CD8-positive, alpha-beta memory T cell (primary cell): ENCODE data around the gene RBMS3. TPM values are rescaled to one million over a fixed set of nuclear protein-coding genes. Genes with fewer than 3 reads are reported as not detected.
"Not testable (repeated sequence)": the region's sequence is repeated elsewhere in the genome, so short reads cannot be mapped to it uniquely, and the experiment has no call there.

Experiments
- CTCF ChIA-PET: fragments of 350-600 bp; sonication (Branson Sonifier 250); formaldehyde crosslinking; loops from one replicate; lab custom pipeline; 2021; ENCODE audit warnings: antibody characterized with exemption; lab: Charles Lee
- POLR2A ChIA-PET: fragments of 350-600 bp; sonication (Branson Sonifier 250); formaldehyde crosslinking; loops from one replicate; lab custom pipeline; 2021; ENCODE audit warnings: antibody characterized with exemption; lab: Charles Lee
- DNase-seq, 5 donors: peaks; one replicate each; pipeline versions ENCODE4 v3.0.0 to v3.0.0-alpha.2; 2020 to 2022; ENCODE audit warnings: mixed read lengths in 1 of 5
- H3K27ac ChIP-seq: one replicate; pipeline ENCODE4 v1.7.0; 2013; ENCODE audit warnings: low read depth, mild to moderate bottlenecking, low read length, moderate library complexity
- H3K27me3 ChIP-seq: 2 replicates; pipeline ENCODE4 v1.7.0; 2013; ENCODE audit warnings: low read length, mild to moderate bottlenecking; ENCODE audit not compliant: insufficient read depth, poor library complexity, severe bottlenecking
- H3K36me3 ChIP-seq: 2 replicates; pipeline ENCODE4 v1.7.0; 2013; ENCODE audit warnings: mild to moderate bottlenecking, low read length, moderate library complexity; ENCODE audit not compliant: insufficient read depth
- H3K4me1 ChIP-seq: 2 replicates; pipeline ENCODE4 v1.7.0; 2013; ENCODE audit warnings: mild to moderate bottlenecking, low read length, moderate library complexity; ENCODE audit not compliant: insufficient read depth
- H3K4me3 ChIP-seq: 2 replicates; pipeline ENCODE4 v1.7.0; 2013; ENCODE audit warnings: mild to moderate bottlenecking, low read length
- H3K9me3 ChIP-seq: 2 replicates; pipeline ENCODE4 v1.7.0; 2013; ENCODE audit warnings: mild to moderate bottlenecking, low read length
- H3K27ac Mint-ChIP-seq, 8 donors: one replicate each; pipeline ENCODE4 v1.8.0; 2020 to 2021; ENCODE audit warnings: mixed read lengths in 8 of 8, mild to moderate bottlenecking in 6 of 8, inconsistent platforms in 3 of 8, moderate library complexity in 3 of 8
- H3K27me3 Mint-ChIP-seq, 2 donors: one replicate each; pipeline ENCODE4 v1.8.0; 2020 to 2021; ENCODE audit warnings: mixed read lengths in 2 of 2, mild to moderate bottlenecking in 1 of 2, moderate library complexity in 1 of 2
- H3K36me3 Mint-ChIP-seq, 3 donors: one replicate each; pipeline ENCODE4 v1.8.0; 2020 to 2021; ENCODE audit warnings: mixed read lengths in 3 of 3, inconsistent platforms in 1 of 3, mild to moderate bottlenecking in 1 of 3
- H3K4me1 Mint-ChIP-seq, 3 donors: one replicate each; pipeline ENCODE4 v1.8.0; 2020 to 2021; ENCODE audit warnings: mixed read lengths in 3 of 3, inconsistent platforms in 1 of 3, mild to moderate bottlenecking in 1 of 3
- H3K4me3 Mint-ChIP-seq, 7 donors: one replicate each; pipeline ENCODE4 v1.8.0; 2020 to 2021; ENCODE audit warnings: mixed read lengths in 7 of 7, mild to moderate bottlenecking in 6 of 7, moderate library complexity in 4 of 7, inconsistent platforms in 2 of 7
- H3K9me3 Mint-ChIP-seq, 5 donors: one replicate each; pipeline ENCODE4 v1.8.0; 2020 to 2022; ENCODE audit warnings: mixed read lengths in 5 of 5, mild to moderate bottlenecking in 3 of 5, moderate library complexity in 2 of 5, inconsistent platforms in 1 of 5
- polyA plus RNA-seq: library from polyadenylated mRNA; unstranded; fragments of 300-500 nt; fragmentation: Illumina TruSeq; gene quantifications from one replicate; pipeline ENCODE4 v1.2.3, GENCODE V29; 2021
- total RNA-seq, 2 experiments: library from RNA; stranded (reverse); gene quantifications; one replicate each; pipeline ENCODE4 v1.2.3, GENCODE V29; 2021

The RBMS3 gene
- total and polyA plus RNA-seq, 3 experiments from 2014 or later: 0.21 to 0.33 (median 0.22) TPM

- H3K27me3 ChIP-seq, H3K4me3 Mint-ChIP-seq, H3K4me1 ChIP-seq, H3K27ac ChIP-seq, H3K9me3 ChIP-seq, H3K27ac Mint-ChIP-seq, H3K4me1 Mint-ChIP-seq, H3K4me3 ChIP-seq, H3K36me3 ChIP-seq, H3K9me3 Mint-ChIP-seq, CTCF ChIA-PET, DNase-seq, H3K36me3 Mint-ChIP-seq, POLR2A ChIA-PET: not testable (repeated sequence)
- peaks cover 13 to 27% of the 10 kb centered on the region in 2 donors for H3K27me3 Mint-ChIP-seq
Measured at GRCh38 chr3:30050116-30050515, 769.2 kb downstream of the RBMS3 start.

GRCh38 chr3:30059240-30059639, 778.4 kb downstream of the RBMS3 start:
- no peaks in the 10 kb centered on the region for H3K9me3 ChIP-seq
- no peaks in the 10 kb centered on the region for H3K36me3 Mint-ChIP-seq
- no peak overlapping the region for H3K27ac Mint-ChIP-seq
- CTCF ChIA-PET: no interaction called here
- DNase-seq: no peak
- no peak overlapping the region for H3K27ac ChIP-seq
- H3K27me3 Mint-ChIP-seq: peaks cover 2% of the 10 kb centered on the region in 2 donors
- H3K27me3 ChIP-seq: no peaks in the 10 kb centered on the region
- no peaks in the 10 kb centered on the region for H3K4me1 ChIP-seq
- H3K4me1 Mint-ChIP-seq: no peaks in the 10 kb centered on the region
- H3K4me3 Mint-ChIP-seq: no peak overlapping the region
- POLR2A ChIA-PET: no interaction called here
- no peaks in the 10 kb centered on the region for H3K36me3 ChIP-seq
- H3K4me3 ChIP-seq: no peak overlapping the region
- peaks cover 0 to under 1% (median 0%) of the 10 kb centered on the region in 5 donors for H3K9me3 Mint-ChIP-seq
